ENCODE results near the gene TMEM263. TPM values are rescaled to one million over a fixed set of nuclear protein-coding genes. Genes with fewer than 3 reads are reported as not detected.

TMEM263 gene
- total and polyA plus RNA-seq, 2 experiments from 2014 or later, result 7.1 to 10.4 TPM

- ATAC-seq, result no peak
- Mint-ChIP-seq H3K36me3 (ENCODE audit: low read depth) (peaks cover 21% of the 10 kb centered on the region), H3K4me3 (no peak overlapping the region), H3K4me1 (no peaks in the 10 kb centered on the region), H3K9me3 (no peaks in the 10 kb centered on the region), H3K27me3 (ENCODE audit: insufficient read depth, low read depth, poor library complexity) (peaks cover 2% of the 10 kb centered on the region), H3K27ac (no peak overlapping the region)
- Histone ChIP-seq H3K36me3 (ENCODE audit: insufficient read depth) (no peaks in the 10 kb centered on the region; the same call in 1 of the 2 replicates), H3K4me2 (no peak overlapping the region), H4K20me1 (replicated peaks; ENCODE audit: insufficient read depth) (no peaks in the 10 kb centered on the region), H3K9me2 (ENCODE audit: insufficient read depth) (no peaks in the 10 kb centered on the region), H3K27ac (ENCODE audit: low read depth) (no peak overlapping the region), H3K27me3 (ENCODE audit: insufficient read depth) (no peaks in the 10 kb centered on the region), H3K4me1 (ENCODE audit: insufficient read depth) (no peaks in the 10 kb centered on the region), H3K4me3 (no peak overlapping the region), H2AFZ (no peak overlapping the region), H3F3A (replicated peaks; ENCODE audit: low read depth) (no peaks in the 10 kb centered on the region), H3K79me2 (replicated peaks; ENCODE audit: insufficient read depth) (no peaks in the 10 kb centered on the region)
- TF ChIP-seq CREB1 (CRISPR knock-in tag; IDR thresholded peaks at IDR 0.05; ENCODE audit: low read depth), result no peak
- no peak for TF ChIP-seq NANOG (IDR thresholded peaks at IDR 0.05; ENCODE audit: borderline replicate concordance)
- no peak for TF ChIP-seq CTCF (conservative IDR thresholded peaks at IDR 0.05; ENCODE audit: low read depth in 2 of 2)
- no peak for TF ChIP-seq JUNB (IDR thresholded peaks at IDR 0.05; ENCODE audit: unreplicated experiment)
- no peak for TF ChIP-seq REST (IDR thresholded peaks at IDR 0.05; ENCODE audit: unreplicated experiment)
- TF ChIP-seq STAT1 (IDR thresholded peaks at IDR 0.05; ENCODE audit: unreplicated experiment), result no peak
- TF ChIP-seq ETS1 (IDR thresholded peaks at IDR 0.05), result no peak
- TF ChIP-seq EZH2phosphoT487 (IDR thresholded peaks at IDR 0.05; ENCODE audit: unreplicated experiment), result no peak
- TF ChIP-seq EZH2 (IDR thresholded peaks at IDR 0.05; ENCODE audit: low read depth, unreplicated experiment), result no peak
- no peak for TF ChIP-seq ZNF462 (CRISPR knock-in tag; IDR thresholded peaks at IDR 0.05)
- TF ChIP-seq POLR2AphosphoS5 (IDR thresholded peaks at IDR 0.05; ENCODE audit: low read depth), result no peak
- TF ChIP-seq ZNF331 (CRISPR knock-in tag; IDR thresholded peaks at IDR 0.05; ENCODE audit: low read depth), result no peak
- TF ChIP-seq ZNF114 (CRISPR knock-in tag; IDR thresholded peaks at IDR 0.05), result no peak
- no peak for DNase-seq (ENCODE audit: low spot score)
Measured at GRCh38 chr12:106999446-106999845, 43.7 kb downstream of the TMEM263 start.

All from GM23338 (cell line).